HG03460 (cell line): Measurements from ENCODE around the gene TEDC1.

Source experiments
- ATAC-seq: cut with Tn5 transposase; IDR thresholded peaks from one replicate; pipeline ENCODE4 v1.9.1; 2021; ENCODE audit not compliant: unreplicated experiment

The TEDC1 gene

DNA sequence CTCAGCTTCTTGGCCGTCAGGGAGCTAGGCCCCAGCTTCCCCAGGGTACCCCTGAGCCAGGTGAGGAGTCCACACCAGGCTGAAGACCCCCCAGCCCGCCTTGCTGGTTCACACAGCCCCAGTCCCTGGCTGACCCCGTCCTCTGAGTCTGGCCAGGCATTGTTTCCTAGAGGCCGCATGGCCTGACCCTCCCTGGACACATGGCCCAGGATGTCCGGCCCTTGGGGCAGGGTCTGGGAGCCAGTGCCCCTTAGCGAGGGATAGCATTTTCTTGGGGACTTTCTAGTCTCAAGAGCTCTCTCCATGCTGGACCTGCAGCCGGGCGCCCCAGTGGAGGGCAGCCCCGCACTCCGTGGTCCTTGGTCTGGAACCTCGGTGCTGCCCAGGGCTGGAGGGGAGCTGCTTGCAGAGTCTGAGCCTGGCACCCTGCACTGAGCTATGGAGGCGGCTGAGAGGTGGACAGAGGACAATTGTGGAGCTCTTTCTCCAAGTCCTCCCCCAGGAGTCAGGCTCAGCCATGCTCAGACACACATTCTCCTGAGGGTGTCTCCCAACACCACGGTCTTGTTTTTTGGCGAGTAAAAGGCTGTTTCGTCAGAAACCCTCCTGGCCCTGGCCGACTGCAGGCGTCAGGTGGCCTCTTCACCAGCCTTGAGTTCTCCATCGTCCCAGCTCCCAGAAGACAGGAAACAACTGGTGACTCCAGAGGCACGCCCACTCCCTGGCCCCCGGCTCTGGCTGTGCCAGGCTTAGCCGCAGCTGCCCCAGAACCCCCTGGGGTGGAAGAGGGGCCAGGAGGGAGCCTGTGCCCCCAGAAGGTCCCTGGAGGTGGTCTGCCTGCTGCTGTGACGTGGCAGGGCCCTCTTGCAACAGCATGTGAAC is 34.1 kb upstream of the TEDC1 start:
- no peak for ATAC-seq

DNA sequence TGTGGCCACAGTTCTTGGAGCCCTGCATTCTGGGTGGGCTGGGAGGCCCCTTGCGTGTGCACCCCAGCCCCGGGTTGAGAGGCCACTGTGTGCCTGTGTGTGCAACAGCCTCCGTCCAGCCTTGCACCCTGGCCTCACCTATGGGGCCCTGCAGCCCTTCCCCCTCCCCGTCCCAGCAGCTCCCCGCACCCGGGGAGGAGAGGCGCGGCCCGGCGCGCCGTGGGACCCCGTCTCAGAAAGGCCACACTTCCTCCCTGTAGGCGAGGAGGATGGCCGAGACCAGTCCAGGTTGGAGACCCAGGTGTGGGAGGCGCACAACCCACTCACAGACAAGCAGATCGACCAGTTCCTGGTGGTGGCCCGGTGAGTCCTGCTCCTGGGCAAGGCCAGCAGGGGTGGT is 33.0 kb upstream of the TEDC1 start:
- no peak for ATAC-seq

DNA sequence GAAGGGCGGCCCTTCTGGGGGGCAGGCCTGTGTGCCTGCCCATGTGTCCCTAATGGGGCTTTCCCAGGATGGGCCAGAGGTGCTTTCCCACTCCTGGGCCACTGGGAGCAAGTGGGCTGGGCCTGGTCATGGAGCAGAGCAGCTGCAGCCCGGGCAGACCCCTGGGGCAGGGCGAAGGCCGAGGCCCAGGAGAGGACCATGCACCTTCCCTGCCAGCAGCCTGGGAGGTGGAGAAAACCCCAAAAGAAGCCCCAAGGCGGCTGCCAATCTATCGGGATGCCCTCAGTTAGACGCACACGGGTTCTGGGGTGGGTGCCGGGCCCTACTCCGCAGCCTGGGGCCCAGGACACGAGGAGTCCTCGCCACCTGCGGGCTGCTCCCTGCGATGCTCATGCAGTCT is 32.5 kb upstream of the TEDC1 start:
- no peak for ATAC-seq

DNA sequence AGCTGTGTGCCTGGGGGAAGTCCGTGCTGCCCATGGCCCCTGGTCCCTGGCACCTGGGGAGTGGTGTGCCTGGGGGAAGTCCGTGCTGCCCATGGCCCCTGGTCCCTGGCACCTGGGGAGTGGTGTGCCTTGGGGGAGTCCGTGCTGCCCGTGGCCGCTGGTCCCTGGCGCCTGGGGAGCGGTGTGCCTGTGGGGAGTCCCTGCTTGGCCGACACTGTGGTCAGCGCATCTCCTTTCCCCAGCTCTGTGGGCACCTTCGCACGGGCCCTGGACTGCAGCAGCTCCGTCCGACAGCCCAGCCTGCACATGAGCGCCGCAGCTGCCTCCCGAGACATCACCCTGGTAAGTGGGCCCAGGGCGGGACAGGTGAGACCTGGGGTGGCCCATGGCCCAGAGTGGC is 30.9 kb upstream of the TEDC1 start:
- no peak for ATAC-seq

DNA sequence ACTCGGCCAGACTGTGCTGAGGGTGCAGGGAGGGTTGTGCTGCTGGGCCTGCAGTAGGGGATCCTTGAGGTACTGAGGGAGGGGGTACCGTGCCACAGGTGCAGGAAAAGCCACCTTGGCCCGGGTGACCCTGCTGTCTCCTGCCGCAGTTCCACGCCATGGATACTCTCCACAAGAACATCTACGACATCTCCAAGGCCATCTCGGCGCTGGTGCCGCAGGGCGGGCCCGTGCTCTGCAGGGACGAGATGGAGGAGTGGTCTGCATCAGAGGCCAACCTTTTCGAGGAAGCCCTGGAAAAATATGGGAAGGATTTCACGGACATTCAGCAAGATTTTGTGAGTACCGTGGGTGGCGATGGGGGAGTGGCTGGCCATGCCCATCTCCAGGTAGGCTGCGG is 30.4 kb upstream of the TEDC1 start:
- ATAC-seq, result no peak

DNA sequence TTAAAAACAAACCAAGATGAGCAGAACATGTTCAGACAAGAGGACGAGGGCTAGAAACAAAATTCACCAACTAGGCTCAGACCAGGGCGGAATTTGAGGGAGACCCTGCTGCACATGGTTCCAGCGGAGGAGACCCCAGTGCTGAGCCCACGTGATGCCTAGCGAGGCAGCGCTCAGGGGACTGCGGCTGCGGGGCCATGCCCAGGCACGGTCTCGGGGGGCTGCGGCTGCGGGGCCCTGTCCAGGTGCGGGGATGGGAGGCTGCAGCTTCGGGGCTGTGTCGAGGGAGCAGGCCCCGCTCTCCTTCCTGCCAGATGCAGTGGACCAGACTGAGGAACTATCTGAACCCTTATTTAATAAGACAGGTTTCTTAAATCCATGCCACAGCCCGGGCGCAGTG is 29.1 kb upstream of the TEDC1 start:
- ATAC-seq, result no peak

DNA sequence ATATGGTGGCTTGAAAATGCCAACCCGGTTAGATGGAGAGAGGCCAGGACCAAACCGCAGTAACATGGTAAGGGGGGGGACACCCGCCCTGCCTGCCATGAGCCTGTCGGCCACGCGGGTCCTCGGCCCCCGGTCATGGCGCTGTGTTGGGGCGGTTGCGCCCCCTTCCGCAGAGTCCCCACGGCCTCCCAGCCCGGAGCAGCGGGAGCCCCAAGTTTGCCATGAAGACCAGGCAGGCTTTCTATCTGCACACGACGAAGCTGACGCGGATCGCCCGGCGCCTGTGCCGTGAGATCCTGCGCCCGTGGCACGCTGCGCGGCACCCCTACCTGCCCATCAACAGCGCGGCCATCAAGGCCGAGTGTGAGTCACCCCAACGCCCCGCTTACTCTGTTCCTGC is 26.5 kb upstream of the TEDC1 start:
- no peak for ATAC-seq

DNA sequence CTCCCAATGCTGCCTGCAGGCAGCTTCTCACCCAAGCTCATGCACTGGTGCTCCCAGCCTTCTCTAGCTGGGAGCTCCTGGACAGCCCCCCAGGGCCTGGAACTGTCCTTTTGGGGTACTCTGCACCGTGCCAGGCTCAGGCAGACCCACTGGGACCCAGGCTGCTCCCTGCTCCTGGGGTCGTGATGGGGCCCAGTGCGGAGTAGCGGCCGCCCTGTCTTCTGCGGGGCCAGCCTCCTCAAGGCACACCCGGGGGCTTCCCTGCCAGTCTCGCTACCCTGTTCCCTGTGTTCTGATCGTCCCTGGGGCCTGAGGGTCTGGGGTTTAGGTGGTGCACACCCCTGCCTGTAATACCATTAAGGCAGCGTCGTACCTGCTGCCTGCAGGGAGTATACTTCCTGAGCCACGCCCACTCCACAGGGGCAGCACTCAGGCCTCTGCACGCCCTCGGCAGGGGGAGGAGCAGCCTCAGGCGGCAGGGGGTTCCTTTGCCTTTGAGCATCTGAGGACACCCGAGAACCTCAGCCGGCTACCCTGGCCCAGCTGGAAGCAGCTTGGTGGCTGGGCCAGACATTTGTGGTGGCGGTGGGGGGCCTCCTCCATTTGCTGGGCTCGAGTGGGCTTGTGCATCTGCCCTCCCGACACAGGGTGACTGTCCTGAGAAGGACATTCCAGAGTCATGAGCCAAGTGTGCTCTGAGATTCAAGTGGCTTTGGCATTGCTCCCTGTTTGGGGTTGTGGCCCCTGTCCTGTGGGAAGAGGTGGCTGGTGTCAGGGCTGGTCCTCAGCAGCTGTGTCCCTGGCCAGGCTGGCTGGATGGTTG is 25.6 kb upstream of the TEDC1 start:
- no peak for ATAC-seq

DNA sequence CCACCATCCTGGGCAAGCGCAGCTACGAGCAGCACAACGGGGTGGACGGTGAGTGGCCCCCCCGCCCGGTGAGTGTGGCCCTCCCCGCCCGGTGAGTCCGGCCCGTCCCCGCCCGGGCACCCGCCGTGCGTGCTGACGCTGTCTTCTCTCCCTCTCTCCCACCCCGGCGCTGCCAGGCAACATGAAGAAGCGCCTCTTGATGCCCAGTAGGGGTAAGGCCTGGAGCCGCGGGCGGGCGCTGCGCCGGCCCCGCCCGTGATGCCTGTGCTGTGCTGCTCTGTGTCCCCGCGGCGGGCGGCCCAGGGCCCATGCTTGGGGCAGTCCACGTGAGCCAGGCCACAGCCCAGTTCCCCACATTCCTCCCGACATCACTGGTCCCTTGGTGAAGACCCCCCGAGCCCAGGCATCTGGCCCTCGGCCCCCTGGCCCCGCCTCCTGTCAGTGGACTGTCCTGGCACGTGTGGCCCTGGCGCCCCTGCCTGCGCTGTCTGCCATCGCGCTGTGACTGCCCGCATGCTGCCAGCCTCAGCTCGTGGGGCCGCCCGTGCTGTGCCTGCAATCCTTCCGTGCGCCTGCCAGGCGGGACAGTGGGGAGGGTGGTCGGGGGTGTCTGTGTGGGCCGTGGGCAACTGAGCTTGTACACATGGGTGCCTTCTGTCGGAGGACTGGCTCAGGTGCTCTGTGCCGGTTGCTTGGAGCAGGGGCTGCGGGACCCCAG is 24.4 kb upstream of the TEDC1 start:
- no peak for ATAC-seq

DNA sequence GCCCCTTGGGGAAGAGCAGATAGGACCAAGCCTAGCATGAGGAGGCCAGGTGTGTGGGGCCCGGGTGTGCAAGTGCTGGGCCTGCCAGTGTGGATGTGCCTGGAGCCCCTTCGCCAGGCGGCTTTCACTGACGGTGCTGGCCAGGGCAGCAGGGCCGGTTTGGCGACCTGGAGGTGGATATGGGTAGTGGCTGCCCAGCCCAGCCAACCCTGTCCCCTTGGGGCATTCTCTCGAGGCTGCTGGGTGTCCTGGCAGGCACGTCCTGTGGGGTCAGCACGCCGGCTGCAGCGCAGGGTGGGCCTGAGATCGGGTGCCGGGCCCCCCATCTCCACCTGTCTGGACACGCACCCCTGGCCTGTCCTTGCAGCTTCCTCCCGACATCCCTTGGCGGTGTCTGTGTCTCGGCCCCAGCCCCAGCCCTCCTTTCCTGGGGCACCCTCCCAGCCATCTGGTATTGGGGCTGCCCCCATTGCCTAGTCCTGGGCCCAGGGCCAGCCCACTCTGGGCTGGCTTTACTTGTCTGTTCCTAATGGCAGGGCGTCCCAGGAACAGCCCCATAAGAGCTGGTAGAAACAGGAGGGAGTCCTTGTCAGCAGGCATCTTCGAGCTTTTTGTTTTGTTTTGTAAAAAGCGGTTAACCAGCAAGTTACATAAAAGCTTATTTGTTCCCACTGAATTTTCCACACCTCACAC is 23.7 kb upstream of the TEDC1 start:
- no peak for ATAC-seq

DNA sequence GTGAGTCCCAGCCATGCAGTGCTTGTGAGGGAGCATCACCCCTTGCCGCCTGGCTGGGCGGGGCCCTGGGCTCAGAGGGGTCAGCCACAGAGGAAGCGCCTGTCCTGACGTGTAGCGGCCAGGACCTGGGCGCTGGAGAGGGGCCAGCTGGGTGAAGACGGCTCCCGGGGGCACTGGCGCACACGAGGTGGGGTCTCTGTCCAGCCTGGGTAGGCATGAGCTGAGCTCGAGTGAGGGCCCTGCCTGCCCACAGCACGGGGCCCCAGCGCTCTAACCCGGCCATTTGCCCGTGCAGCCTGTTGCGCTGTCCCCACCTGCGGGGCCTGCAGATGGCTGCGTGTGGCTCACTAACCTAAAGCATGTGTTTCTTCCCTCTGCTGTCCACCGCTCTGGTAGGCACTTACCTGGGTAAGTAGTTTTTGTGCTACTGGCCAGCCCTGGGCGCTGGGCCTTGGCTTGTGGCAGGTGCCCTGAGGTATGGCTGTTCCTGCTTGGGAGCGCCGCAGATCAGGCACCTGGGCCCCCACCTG is 23.0 kb upstream of the TEDC1 start:
- no peak for ATAC-seq

DNA sequence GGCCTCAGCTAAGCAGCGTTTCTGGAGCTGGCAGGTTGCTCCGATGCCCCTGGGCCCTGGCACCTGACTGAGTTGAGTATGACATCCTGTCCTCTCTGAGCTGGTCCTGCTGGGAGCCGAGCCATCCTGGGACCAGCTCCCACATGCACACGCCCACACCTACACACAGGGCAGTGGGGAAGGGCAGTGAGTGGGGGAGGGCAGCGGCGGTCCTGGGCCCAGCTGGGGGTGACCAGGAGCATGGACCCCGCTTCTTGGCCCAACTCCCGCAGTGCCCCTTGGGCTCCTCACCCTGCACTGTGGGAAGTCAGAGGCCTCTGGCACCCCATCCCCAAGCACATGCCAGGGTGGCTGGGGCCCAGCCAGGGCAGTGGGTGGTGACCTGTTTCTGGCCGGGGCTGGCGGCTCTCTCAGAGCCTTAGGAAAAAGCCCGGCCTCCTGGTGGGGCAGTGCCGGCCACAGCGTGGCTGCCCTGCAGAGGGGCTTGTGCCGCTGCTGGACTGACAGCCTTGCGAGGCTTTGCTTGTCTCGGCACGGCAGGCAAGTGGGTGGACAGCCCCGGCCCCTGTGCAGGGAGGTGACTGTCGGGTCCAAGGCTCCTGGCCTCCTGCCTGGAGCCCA is 22.3 kb upstream of the TEDC1 start:
- no peak for ATAC-seq

DNA sequence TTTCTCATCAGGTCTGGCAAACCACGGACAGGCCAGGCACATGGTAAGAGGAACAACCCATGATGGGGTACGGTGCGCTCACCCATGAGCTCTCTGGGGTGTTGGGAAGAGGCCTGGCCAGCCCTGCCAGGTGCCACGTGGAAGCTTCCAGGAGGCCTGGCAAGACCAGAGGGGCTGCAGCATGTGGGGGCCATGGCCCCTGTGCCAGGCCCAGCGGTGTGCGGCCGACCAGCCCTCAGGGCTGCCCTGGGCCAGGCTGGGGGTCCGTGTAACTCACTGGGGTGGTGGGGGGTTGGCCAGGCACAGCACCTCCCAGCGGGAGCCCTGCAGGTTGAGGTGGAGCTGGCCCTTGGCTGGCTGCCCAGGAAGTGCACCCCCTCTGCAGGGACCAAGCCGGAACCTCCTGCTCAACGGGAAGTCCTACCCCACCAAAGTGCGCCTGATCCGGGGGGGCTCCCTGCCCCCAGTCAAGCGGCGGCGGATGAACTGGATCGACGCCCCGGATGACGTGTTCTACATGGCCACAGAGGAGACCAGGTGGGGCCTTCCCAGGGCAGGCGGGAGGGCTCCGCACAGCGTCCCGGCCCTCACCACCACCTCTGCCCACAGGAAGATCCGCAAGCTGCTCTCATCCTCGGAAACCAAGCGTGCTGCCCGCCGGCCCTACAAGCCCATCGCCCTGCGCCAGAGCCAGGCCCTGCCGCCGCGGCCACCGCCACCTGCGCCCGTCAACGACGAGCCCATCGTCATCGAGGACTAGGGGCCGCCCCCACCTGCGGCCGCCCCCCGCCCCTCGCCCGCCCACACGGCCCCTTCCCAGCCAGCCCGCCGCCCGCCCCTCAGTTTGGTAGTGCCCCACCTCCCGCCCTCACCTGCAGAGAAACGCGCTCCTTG is 21.3 kb upstream of the TEDC1 start:
- ATAC-seq, result no peak

DNA sequence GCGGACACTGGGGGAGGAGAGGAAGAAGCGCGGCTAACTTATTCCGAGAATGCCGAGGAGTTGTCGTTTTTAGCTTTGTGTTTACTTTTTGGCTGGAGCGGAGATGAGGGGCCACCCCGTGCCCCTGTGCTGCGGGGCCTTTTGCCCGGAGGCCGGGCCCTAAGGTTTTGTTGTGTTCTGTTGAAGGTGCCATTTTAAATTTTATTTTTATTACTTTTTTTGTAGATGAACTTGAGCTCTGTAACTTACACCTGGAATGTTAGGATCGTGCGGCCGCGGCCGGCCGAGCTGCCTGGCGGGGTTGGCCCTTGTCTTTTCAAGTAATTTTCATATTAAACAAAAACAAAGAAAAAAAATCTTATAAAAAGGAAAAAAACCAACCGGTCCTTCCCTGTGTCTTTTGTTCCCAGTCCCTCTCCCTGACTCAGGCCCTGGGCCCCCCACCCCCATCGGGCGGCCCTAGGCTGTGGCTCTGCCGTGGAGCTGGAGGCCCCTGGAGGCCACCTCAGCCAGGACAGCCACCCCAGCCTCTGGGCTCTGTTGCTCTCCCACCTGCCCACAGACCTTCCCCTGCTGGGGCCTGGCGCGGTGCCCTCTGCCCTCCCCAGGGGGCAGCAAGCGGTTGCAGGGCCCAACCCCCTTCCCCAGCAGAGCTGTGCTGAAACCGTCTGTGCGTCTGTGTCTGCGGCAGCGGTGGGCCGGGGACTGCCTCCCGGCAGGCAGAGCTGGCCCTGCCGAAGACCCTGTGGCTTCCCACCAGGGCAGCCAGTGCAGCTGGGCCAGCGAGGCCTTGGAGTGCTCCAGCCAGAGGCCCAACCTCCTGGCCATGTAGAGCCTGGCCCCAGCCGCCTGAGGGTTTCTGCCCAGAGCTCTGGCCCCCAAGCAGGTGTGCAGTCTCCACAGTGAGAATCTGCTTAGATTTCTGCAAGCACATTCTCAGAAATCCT is 20.4 kb upstream of the TEDC1 start:
- no peak for ATAC-seq

DNA sequence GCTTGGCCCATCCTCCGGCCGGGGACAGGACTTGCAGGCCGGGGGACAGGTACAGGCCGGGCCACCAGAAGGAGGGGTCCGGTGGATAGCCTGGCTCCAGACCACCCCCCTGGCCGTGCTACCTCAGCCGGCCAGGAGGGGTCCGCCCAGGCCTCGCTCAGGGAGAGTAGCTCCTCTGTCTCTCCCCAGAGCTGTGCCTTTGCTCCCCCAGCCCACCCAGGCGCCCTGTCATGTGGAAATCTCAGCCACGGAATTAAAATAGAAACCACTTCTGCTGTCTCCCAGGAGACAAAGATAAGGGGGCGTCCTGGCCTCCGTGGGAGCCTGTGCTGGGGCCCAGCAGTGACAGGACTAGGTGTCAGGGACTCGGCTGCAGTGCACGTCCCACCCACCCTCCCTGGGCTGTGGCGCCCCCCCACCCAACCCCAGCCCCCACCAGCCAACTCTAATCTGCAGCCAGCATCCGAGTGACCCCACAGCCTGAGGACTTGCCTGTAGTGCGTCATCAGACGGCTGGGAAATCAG is 19.7 kb upstream of the TEDC1 start:
- ATAC-seq, result no peak

DNA sequence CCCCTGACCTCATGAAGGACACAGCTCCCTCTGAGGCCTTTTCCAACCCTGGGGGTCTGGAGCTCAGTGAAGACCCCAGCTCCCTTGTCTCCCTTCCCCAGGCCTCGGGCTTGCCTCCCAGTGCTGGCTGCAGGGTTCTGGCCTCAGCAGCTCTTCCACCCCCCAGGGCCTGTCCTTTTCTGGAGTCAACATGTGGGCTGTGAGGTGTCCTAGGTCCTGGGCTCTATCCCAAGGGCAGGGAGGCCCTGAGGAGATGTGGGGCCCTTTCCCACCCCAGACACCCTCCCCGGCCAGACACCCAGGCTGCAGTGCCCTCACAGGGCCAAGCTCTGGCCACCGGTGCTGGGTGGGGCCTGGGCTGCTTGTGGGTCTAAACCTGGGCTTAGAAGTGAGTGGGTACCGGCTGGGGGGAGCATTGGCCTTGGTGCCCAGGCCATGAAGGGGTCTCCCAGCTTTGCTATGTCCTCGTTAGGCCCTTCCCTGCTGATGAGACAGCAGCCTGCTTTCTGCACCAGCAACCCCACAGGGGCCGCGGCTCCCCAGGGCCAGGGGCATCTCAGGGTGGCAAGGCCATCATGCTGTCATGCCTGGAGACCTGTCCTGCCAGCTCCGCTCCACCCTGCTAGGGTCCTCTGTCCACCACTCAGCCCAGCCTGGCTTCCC is 19.1 kb upstream of the TEDC1 start:
- ATAC-seq, result no peak

DNA sequence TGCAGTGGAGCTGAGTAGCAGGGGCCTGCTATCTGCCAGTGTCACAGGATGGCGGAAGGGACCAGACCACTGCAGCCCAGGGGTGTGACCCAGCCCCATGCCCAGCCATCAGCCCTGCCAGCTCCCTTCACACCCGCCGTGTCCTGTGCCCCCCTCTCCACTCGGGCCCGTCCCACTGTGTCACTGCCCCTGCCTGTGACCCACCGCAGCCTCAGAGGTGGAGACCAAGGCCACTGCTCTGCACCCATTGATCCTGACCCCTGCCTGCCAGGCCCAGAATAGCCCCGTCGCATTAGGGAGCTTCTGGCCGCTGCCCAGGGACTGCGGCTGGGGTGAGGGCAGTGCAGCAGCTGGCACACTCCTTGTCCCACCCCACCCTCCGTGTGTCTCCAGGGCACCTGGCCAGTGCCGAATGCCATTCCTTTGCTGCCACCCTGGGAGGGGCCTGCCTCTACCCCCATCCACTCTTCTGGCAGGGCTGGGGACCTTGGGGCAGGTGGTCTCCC is 18.5 kb upstream of the TEDC1 start:
- ATAC-seq, result no peak
